Urothelium cell line (cell line): Measurements from ENCODE around the gene NDUFS7.
"Not testable (repeated sequence)": the region's sequence is repeated elsewhere in the genome, so short reads cannot be mapped to it uniquely, and the experiment has no call there.

ENCODE experiments used
- DNase-seq: peaks from one replicate; pipeline ENCODE4 v3.0.0; 2011; ENCODE audit warnings: low spot score, mixed read lengths
- FAIRE-seq: peaks from 2 replicates; lab custom pipeline; 2011; peaks lifted over from hg19 to GRCh38; lab: Jason Lieb, UNC

The NDUFS7 gene

DNA sequence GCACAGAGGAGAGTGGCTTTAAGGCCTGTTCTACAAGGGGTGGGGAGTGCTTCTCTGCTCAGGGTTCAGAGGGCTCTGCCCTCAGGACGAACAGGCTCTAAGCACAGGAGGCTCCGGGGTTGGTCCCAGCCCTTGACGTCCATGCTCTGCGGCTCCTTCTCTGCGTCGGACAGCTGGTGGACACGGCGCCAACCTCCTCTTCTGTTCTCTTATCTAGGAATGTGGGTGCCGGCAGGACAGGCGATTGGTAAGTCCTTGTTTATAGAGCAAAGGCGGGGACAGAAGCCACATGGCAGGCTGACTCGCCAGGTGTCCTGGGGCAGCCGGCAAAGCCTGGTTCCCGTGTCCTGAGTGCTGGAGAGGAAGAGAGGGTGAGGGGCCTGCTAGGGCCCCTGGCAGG is 46.0 kb downstream of the NDUFS7 start:
- no peak for FAIRE-seq
- no peak for DNase-seq

DNA sequence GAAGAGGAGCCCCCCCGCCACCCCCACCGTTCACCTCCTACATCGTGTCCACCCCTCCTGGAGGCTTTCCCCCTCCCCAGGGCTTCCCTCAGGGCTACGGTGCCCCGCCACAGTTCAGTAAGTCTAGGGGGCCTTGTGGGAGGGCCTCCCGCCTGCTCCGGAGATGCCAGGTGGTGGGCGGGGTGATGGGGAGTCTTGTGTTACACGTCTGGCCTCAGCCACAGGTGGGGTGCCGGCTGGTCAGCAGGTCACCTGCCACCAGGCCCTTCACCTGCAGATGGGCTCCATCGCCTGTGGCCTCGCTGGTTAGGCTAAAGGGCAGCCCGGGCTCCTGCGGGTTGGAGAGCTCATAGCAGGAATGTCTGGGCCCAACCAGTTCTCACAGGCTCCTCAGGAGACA is 46.5 kb downstream of the NDUFS7 start:
- DNase-seq (no peak), FAIRE-seq (no peak)

DNA sequence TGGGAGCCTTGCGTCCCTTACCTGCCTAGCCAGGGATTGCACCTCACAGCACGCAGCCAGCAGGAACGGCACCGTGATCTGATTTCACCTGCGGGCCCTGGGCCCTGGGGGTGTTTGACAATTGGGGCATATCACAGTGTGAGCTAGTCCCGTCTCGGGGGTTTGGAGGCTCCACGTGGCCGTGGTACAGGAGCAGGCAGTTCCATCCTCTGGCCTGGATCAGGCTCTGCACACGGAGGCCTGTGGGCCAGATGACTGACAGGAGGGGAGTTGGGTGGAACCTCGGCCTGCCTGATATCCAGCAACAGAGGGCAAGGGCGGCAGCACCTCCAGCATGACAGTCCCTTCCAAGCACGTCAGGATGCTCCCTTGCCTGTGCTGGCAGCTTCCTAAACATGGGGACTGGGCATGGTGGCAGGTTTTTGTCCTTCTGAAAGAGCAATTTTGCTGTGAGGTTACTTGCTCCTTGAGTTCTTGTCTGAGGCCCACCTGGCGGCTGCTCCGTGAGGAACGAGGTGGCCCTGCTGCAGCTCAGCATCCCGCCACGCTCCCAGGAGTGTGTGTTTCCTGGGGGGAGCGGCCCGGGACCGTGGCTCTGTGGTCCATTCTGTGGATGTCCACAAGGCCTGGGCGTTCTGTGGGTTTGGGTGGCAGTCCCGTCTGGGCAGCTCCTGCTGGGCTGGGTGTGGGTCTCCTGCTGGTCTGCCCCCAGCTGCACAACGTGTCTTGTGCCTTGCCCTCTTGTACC is 48.2 kb downstream of the NDUFS7 start:
- no peak for FAIRE-seq
- no peak for DNase-seq

DNA sequence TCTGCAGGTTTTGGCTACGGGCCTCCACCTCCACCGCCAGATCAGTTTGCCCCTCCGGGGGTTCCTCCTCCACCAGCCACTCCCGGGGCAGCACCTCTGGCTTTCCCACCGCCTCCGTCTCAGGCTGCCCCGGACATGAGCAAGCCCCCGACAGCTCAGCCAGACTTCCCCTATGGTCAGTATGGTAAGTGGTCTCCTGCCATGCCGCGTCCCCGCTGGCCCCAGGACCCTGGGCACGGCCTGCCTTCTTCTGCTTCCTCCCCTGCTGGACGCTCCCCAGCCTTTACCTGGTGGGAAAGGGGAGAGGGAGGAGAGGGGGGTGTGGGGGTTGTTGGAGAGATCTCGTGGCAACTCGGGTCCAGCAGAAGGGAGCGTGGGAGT is 48.8 kb downstream of the NDUFS7 start:
- DNase-seq = no peak
- FAIRE-seq = no peak

DNA sequence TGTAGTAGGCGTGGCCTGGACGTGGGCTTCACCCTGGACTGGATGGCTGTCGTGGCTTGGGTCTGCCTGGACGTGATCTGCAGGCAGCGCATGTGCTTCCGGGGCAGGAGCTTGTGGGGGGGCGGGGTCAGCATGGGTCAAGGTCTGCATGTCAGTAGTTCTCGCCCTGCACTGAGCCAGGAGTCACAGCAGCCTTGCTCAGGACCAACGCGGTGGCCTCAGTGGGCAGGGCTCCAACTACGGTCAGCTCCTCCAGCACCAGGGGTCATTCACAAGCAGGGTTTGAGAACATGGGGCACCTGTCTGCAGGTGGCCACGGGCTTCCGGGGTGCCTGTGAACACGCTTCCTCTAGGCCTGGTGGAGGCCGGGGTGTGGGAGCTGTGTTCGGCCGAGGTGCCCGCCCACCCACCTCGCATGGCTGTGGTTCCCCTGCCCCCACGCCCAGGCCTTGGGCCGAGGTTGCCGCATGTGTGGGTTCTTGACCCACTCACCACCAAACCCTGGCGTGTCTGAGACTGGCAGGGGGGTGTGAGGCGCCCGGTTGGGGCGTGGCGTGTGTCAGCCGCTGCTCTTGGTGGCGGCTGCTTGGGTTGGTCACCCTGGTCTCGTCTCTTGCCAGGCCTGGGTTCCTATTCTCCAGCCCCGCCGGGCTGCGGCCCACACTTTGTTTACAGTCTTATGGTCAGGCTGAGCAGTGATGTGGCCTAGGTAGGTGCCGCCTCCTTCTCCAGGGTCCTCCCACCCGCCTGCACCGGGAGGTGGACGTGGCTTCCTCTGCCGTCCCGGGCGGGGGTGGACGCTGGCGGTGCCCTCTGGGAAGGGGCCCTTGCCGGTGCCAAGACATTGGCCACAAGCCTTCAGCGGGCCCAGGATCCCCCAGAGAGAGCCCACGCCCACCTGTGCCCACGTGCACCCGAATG is 49.7 kb downstream of the NDUFS7 start:
- FAIRE-seq (no peak), DNase-seq (no peak)

DNA sequence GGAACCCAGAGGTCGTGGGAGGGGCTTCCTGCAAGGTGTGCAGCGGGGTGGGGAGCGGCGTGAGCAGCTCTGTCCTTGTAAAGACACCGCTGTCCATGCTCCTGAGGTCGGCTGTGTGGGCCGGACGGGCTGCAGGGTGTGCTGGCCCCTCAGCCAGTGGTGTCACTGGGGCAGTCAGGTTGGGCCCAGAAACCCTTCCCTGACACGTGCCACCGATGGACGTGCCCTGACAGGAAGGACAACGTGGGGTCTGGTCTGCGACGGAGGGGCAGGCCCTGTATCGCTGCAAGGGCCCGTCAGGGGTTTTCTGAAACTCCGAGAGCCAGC is 50.3 kb downstream of the NDUFS7 start:
- DNase-seq = no peak
- FAIRE-seq = no peak

DNA sequence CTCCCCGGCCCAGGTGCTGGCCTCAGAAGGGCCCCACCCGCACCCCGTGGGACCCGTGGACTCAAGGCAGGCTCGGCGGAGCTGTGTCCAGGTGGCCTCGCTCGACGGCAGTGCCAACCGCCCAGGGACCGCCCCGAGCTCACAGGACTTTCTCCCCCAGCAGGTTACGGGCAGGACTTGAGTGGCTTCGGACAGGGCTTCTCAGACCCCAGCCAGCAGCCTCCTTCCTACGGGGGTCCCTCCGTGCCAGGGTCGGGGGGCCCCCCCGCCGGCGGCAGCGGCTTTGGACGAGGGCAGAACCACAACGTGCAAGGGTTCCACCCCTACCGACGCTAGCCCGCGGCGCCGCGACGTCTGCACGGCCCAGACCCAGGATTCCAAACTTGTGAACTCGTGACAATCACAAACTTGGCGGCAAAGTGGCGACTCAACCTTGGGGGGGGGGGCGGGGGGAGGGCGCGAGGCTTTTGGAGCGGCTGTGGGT is 50.9 kb downstream of the NDUFS7 start:
- FAIRE-seq (no peak), DNase-seq (no peak)

DNA sequence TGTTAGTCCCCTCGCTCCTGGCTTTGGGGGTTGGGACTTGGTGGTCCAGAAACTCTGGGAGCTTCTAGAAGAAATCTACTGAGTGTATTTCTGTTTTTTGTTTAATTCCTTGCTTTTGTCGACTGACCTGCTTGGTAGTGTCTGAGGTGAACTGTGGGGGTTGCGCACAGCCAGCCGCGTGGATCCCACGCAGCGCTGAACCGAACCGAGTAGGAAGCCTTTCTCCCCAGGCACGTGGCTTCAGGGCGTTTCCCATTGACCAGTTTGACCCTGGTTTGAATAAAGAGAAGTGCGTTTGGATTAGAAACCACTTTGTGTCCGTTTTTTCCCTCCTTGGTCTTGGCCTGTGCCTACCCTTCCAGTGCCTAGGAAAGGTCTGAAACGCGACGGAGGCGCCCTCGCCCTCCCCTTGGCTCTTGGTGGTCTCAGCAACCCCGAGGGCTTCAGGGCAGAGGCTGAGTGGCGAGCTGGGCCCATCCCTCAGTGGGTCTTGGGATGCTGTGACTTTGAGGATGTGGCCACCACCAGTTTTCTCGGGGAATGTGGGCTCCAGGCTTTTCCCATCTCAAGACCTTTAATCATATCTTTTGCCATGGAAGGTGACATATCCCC is 51.8 kb downstream of the NDUFS7 start:
- FAIRE-seq (no peak), DNase-seq (no peak)

DNA sequence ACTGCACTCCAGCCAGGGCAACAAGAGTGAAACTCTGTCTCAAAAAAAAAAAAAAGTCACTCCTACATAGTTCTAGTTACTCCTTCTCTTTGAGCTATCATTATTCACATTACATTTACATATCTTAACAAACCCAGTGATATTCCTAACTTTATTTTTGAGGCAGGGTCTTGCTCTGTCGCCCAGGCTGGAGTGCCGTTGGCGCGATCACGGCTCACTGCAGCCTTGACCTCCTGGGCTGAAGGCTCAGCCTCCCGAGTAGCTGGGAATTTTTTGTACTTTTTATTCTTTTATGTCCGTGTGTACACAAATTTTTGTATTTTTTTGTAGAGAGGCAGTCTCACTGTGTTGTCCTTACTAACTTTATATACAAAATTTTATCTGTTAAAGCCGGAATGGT is 53.9 kb downstream of the NDUFS7 start:
- no peak for FAIRE-seq
- DNase-seq = no peak

DNA sequence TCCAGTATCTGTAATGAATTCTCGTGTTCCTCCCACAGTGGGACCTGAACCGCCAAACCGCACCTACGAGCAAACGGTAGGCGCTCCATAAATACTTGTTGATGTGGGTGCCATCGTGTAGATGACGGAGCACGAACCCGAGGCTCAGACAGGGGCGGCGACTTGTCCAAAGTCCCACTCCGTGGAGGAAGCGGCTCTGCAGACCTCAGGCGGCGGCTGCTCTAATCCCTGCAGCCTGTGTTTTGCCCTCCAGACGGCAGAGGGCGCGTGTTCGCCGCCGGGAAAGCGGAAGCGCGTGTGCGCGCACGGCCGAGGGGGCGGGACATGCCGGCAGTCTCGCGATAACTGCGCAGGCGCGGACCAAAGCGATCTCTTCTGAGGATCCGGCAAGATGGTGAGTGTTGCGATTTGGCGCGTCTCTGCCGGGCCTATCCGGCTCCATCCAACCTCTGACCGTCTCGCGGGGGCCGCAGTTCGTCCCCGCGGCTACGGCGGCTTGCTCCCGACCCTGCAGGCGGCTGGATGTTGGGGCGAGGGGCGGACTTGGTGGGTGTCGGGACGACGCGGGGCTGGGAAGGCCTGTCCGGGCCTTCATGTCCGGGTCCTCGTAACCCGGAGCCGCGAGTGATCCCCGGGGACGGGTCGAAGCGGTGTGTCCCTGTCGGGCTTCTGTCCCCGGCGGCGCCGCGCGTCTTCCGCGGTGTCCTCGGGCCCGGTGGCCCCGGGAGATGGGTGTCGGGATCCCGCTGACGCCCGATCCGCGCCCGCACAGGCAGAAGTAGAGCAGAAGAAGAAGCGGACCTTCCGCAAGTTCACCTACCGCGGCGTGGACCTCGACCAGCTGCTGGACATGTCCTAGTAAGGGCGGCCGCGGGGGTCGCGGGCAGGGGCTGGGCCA is 54.6 kb downstream of the NDUFS7 start, which contains the start of gene RPS15:
Gene RPS15 (plus strand): TSS at position 362 of the 898 bp plus-strand sequence. CDS start 30 bp downstream, at position 392.
- peak; percentile 74 for FAIRE-seq
- peak; percentile 88 for DNase-seq

DNA sequence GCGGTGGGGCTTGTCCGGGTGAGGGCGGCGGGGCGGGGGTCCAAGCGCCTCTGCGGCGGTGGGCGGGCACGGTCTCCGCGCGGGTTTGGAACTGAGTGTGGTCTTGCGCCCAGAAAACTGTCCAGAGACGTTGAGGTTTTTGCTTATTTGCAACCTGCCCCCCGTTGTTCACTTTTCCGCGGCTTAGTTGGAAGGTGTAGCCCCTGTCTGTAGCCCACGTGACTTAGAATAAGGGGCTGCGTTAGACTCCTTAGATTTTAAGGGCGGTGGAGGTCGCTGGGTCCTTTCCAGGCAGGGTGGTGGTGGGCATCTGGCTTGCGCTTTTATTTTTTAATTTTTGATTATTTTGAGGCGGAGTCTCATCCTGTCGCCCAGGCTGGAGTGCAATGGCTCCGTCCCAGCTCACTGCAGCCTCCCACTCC is 55.2 kb downstream of the NDUFS7 start:
- DNase-seq (no peak), FAIRE-seq (no peak)

DNA sequence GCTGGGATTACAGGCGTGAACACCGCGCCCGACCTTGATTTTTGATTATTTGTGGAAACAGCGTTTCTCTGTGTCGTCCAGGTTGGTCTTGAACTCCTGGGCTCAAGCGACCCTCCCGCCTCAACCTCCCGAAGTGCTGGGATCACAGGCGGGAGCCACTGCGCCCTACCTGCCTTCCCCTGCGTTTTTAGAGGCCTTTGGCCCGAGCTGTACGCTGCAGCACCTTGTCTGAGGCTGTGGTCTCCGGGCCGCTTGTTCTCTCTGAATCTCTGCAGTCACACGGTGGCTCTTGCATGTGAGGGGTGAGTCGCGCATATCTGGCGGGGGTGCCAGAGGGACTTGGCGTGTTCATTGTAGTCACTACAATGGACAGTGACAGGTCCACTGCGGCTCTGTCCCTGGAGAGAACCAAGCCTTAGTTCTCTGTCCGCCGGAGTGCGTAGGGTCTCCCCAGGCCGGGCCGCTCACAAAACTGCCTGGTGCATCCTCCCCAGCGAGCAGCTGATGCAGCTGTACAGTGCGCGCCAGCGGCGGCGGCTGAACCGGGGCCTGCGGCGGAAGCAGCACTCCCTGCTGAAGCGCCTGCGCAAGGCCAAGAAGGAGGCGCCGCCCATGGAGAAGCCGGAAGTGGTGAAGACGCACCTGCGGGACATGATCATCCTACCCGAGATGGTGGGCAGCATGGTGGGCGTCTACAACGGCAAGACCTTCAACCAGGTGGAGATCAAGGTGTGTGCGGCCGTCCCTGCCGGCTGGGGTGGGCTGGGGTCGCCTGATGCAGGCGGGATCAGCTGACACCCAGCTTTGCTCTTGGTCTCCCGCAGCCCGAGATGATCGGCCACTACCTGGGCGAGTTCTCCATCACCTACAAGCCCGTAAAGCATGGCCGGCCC is 56.1 kb downstream of the NDUFS7 start:
- FAIRE-seq = peak; percentile 79
- DNase-seq = not testable (repeated sequence)

DNA sequence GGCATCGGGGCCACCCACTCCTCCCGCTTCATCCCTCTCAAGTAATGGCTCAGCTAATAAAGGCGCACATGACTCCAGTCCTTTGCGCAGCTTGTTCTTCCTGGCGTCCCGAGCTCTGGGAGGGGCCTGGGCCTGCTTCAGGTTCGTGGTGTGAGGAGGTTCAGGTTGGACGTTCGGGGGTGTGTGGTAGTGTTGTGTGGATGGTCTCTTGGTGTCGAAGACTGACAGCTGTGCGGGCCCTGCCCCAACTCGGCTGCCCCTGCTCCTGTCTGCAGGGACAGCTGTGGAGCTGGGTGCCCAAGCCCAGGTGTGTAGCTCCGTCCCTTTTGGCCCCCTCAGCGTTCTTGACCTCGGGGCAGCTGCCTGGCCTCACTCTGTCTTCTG is 56.7 kb downstream of the NDUFS7 start:
- no peak for FAIRE-seq

DNA sequence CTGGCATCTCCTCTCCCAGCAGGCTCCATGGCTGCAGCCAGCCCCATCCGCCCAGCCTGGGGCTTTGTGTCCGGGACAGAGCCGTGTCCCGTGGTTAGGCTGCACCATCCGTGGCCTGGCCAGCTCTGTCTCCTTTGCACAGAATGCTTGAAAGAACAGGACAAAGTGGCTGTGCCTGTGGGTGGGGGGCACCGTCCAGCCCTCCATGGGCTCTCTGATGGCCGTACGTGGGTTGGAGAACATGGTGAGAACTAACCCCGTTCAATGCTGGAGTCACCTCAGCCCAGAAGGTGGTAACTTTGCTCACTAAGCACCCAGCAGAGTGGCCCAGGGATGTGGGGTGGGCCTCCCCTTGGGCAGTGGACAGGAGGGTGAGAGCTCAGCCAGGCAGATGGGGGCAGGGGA is 57.3 kb downstream of the NDUFS7 start:
- FAIRE-seq = no peak
- DNase-seq = no peak

More for the DNA sequence above, 56.7 kb downstream of the NDUFS7 start:
- DNase-seq = no peak

DNA sequence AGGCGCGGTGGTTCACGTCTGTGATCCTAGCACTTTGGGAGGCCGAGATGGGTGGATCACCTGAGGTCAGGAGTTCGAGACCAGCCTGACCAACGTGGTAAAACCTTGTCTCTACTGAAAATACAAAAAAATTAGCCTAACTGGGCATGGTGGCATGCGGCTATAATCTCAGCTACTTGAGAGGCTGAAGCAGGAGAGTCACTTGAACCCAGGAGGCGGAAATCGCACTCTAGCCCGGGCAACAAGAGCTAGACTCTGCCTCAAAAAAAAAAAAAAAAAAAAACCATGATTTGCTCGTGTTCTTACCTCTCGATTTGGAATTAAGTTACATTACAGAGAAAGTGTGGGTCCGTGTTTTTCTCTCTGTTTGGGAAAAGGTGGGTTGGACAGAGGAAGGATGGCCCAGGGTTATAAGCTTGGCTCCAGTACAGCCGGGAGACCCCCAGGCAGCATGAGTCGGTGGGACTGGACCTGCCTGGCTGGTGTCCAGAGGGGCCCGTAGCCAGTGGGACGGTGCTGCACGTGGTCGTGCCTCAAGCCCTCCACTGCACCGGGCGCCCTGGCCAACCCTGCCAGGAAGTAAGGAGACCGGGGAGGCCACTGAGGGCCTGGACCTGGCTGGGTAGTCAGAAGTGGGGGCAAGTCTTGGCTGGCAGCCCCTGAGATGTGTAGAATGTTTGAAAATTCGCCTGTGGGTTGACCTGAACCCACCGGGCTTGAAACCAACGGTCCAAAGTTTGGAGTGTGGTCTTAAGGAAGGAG is 58.2 kb downstream of the NDUFS7 start:
- no peak for FAIRE-seq
- no peak for DNase-seq
